ENCODE measurements around the gene FHIT. TPM values are rescaled to one million over a fixed set of nuclear protein-coding genes. Genes with fewer than 3 reads are reported as not detected.

The FHIT gene
- total and polyA plus RNA-seq, 4 donors: 2.1 to 14.7 (median 6.6) TPM

DNA sequence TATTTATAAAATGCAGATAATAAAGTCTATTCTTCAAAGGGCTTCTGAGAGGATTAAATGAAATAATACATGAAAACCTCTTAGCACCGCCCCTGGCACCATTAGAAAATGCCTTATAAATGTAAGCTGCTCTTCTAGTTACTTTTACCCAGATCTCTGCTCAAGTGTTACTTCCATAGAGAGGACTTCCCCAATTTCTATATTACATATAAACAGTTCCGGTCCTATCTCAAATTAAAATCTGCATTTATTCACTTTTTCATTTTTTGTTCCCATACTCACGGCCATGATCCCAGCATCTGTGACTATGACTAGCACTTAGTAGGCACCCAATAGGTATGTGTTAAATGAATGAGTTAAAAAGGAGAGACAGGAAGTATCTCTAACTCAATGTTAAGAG is 1310.5 kb downstream of the FHIT start (continued):
- TF ChIP-seq, protein P1, sequence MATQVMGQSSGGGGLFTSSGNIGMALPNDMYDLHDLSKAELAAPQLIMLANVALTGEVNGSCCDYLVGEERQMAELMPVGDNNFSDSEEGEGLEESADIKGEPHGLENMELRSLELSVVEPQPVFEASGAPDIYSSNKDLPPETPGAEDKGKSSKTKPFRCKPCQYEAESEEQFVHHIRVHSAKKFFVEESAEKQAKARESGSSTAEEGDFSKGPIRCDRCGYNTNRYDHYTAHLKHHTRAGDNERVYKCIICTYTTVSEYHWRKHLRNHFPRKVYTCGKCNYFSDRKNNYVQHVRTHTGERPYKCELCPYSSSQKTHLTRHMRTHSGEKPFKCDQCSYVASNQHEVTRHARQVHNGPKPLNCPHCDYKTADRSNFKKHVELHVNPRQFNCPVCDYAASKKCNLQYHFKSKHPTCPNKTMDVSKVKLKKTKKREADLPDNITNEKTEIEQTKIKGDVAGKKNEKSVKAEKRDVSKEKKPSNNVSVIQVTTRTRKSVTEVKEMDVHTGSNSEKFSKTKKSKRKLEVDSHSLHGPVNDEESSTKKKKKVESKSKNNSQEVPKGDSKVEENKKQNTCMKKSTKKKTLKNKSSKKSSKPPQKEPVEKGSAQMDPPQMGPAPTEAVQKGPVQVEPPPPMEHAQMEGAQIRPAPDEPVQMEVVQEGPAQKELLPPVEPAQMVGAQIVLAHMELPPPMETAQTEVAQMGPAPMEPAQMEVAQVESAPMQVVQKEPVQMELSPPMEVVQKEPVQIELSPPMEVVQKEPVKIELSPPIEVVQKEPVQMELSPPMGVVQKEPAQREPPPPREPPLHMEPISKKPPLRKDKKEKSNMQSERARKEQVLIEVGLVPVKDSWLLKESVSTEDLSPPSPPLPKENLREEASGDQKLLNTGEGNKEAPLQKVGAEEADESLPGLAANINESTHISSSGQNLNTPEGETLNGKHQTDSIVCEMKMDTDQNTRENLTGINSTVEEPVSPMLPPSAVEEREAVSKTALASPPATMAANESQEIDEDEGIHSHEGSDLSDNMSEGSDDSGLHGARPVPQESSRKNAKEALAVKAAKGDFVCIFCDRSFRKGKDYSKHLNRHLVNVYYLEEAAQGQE (IDR thresholded peaks at IDR 0.05): no peak
- TF ChIP-seq, protein P2, sequence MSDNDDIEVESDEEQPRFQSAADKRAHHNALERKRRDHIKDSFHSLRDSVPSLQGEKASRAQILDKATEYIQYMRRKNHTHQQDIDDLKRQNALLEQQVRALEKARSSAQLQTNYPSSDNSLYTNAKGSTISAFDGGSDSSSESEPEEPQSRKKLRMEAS (IDR thresholded peaks at IDR 0.05): no peak

DNA sequence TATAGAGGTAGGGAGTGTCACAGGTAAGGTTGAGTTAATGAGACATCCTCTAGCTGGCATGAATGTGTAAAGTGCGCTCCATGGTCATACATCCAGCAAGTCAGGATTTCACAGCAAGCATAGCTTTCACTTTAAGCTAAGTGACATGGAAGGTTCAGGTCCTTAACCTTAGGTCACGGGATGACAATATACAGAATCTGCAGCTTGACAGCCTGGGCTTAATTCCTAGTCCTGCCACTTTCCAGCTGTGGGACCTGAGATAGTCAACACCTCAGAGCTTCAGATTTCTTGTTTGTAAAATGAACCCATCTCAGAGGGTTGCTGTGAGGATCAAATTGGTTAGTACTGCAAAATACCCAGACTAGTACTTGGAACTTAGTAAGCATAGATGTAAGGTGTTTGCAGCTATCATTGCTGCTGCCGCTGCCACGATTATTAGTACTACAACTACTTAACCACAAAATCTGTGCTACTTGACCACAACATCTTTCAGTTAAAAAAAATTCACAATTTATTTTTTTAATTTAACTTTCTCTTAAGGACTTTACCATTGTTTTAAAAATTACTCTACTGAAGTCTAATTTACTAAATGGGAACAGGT is 1311.3 kb downstream of the FHIT start:
- H3K36me3 ChIP-seq (ENCODE audit: control insufficient read depth in 4 of 4, insufficient read depth in 3 of 4, low read depth in 1 of 4, low read length in 3 of 4): no peaks in the 10 kb centered on the region
- TF ChIP-seq FOXA1 (IDR thresholded peaks at IDR 0.05): no peak
- TF ChIP-seq, protein P2 (IDR thresholded peaks at IDR 0.05): no peak

DNA sequence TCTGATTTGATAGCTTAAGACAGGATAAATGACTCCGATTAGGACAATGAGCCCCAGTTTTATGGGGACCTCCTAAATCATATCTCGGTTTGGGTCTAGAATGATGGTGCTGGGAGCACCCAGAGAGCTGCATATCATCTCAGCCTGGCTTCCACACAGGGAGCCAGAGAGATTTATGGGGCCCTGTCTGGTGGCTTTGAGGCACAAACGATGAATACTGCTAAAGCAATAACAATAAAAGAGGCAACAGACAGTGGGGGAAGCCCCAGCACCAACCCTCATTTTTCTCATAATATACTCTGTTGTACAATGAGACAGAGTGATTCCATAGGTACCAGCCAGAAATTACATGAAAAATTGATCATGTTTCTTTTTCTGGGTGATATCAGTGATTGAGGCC is 1312.4 kb downstream of the FHIT start:
- DNase-seq (ENCODE audit: low spot score): no peak
- H3K4me1 ChIP-seq (ENCODE audit: control insufficient read depth in 4 of 4, insufficient read depth in 4 of 4, low read length in 3 of 4): no peaks in the 10 kb centered on the region
- no peak overlapping the region for H3K4me3 ChIP-seq (ENCODE audit: low read depth in 1 of 3, low read length in 3 of 3)
- H3K9ac ChIP-seq (ENCODE audit: low read depth in 1 of 2, low read length in 2 of 2): no peak overlapping the region
- no peak overlapping the region for H3K27ac ChIP-seq (ENCODE audit: low read depth in 1 of 2, low read length in 2 of 2)
- 78% methylated on average over 3 of the region's 3 CpGs for WGBS
- H3K27me3 ChIP-seq (ENCODE audit: control insufficient read depth in 4 of 4, insufficient read depth in 4 of 4, low read length in 3 of 4): no peaks in the 10 kb centered on the region
- no peak for TF ChIP-seq SP1 (IDR thresholded peaks at IDR 0.05)
- TF ChIP-seq, protein P1 (IDR thresholded peaks at IDR 0.05): no peak
- no peak for TF ChIP-seq GABPA (IDR thresholded peaks at IDR 0.05 in 1 of 2, conservative IDR thresholded peaks at IDR 0.05 in 1 of 2)
- TF ChIP-seq, protein P3, sequence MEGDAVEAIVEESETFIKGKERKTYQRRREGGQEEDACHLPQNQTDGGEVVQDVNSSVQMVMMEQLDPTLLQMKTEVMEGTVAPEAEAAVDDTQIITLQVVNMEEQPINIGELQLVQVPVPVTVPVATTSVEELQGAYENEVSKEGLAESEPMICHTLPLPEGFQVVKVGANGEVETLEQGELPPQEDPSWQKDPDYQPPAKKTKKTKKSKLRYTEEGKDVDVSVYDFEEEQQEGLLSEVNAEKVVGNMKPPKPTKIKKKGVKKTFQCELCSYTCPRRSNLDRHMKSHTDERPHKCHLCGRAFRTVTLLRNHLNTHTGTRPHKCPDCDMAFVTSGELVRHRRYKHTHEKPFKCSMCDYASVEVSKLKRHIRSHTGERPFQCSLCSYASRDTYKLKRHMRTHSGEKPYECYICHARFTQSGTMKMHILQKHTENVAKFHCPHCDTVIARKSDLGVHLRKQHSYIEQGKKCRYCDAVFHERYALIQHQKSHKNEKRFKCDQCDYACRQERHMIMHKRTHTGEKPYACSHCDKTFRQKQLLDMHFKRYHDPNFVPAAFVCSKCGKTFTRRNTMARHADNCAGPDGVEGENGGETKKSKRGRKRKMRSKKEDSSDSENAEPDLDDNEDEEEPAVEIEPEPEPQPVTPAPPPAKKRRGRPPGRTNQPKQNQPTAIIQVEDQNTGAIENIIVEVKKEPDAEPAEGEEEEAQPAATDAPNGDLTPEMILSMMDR (IDR thresholded peaks at IDR 0.05; ENCODE audit: low read depth, low read length, missing input control): no peak
- TF ChIP-seq RXRA (IDR thresholded peaks at IDR 0.05): no peak
- TF ChIP-seq FOXA2 (IDR thresholded peaks at IDR 0.05): no peak
- TF ChIP-seq, protein P4, sequence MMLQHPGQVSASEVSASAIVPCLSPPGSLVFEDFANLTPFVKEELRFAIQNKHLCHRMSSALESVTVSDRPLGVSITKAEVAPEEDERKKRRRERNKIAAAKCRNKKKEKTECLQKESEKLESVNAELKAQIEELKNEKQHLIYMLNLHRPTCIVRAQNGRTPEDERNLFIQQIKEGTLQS (IDR thresholded peaks at IDR 0.05): no peak
- TF ChIP-seq FOXA1 (IDR thresholded peaks at IDR 0.05): no peak
- TF ChIP-seq RAD21 (IDR thresholded peaks at IDR 0.05): no peak
- TF ChIP-seq YY1 (IDR thresholded peaks at IDR 0.05): no peak
- no peak for TF ChIP-seq NR2F2 (IDR thresholded peaks at IDR 0.05)
- no peak for TF ChIP-seq HNF4G (IDR thresholded peaks at IDR 0.05)
- TF ChIP-seq TAF1 (conservative IDR thresholded peaks at IDR 0.05): no peak
- no peak for TF ChIP-seq HNF4A (conservative IDR thresholded peaks at IDR 0.05)
- no peaks in the 10 kb centered on the region for H3K36me3 ChIP-seq (ENCODE audit: control insufficient read depth in 4 of 4, insufficient read depth in 3 of 4, low read depth in 1 of 4, low read length in 3 of 4)
- H3K9me3 ChIP-seq (ENCODE audit: control insufficient read depth in 4 of 4, low read length in 3 of 4): no peaks in the 10 kb centered on the region

More for the DNA sequence above, 1311.3 kb downstream of the FHIT start:
- Histone ChIP-seq H3K9me3 (ENCODE audit: control insufficient read depth in 4 of 4, low read length in 3 of 4) (no peaks in the 10 kb centered on the region), H3K27ac (ENCODE audit: low read depth in 1 of 2, low read length in 2 of 2) (no peak overlapping the region), H3K27me3 (ENCODE audit: control insufficient read depth in 4 of 4, insufficient read depth in 4 of 4, low read length in 3 of 4) (no peaks in the 10 kb centered on the region), H3K4me1 (ENCODE audit: control insufficient read depth in 4 of 4, insufficient read depth in 4 of 4, low read length in 3 of 4) (no peaks in the 10 kb centered on the region), H3K9ac (ENCODE audit: low read depth in 1 of 2, low read length in 2 of 2) (no peak overlapping the region), H3K4me3 (ENCODE audit: low read depth in 1 of 3, low read length in 3 of 3) (no peak overlapping the region)
- no peak for DNase-seq (ENCODE audit: low spot score)
- 86% methylated on average over 4 of the region's 4 CpGs for WGBS

All from liver (tissue), 9 donors.